Lower leg skin (tissue), 3 donors: ENCODE results near the gene TDRD9.

Experiments used
- CTCF ChIP-seq, 3 donors: fragments of 450-650 bp; IDR thresholded peaks; one replicate each; pipeline ENCODE4 v1.5.1; 2016; ENCODE audit warnings: antibody characterized with exemption in 3 of 3, mild to moderate bottlenecking in 3 of 3, moderate library complexity in 2 of 3
- POLR2A ChIP-seq, 2 donors: fragments of 450-650 bp; IDR thresholded peaks; one replicate each; pipeline ENCODE4 v1.6.1; 2016 to 2017; ENCODE audit warnings: antibody characterized with exemption in 2 of 2, mild to moderate bottlenecking in 1 of 2, moderate library complexity in 1 of 2

DNA sequence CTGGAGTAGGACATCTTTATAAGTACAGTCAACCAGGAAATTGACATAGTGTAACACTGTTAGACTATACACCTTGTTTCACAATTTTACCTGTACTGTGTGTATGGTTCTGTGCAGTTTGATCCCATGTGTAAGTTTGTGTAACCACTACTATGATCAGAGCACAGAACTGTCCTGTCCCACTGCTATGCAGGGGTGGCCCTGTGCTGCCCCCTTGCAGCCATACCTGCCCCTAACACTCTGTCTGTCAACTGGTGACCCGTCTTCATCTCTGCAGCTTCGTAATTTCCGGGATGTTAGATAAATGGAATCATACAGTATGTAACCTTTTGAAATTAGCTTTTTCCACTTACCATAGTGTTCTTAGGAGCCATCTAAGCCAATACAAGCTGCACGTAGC is 72.7 kb downstream of the TDRD9 start:
- TF ChIP-seq CTCF (IDR thresholded peaks at IDR 0.05), result no peak
- TF ChIP-seq POLR2A (IDR thresholded peaks at IDR 0.05), result no peak
